OCI-LY7 (cell line): Measurements from ENCODE around the gene TMPRSS11B. TPM values are rescaled to one million over a fixed set of nuclear protein-coding genes. Genes with fewer than 3 reads are reported as not detected.

ENCODE experiments used
- BruUV-seq: library from RNA; stranded (reverse); fragments of 400-500 nt; replicated peaks from 2 replicates; lab custom pipeline; 2021; lab: Mats Ljungman, UMichigan
- CTCF ChIA-PET: fragments of 300-600 bp; sonication (Branson Sonifier 250); formaldehyde crosslinking; loops from one replicate; lab custom pipeline; 2022; ENCODE audit warnings: antibody characterized with exemption; ENCODE audit not compliant: unreplicated experiment; lab: Charles Lee
- POLR2A ChIA-PET: fragments of 300-600 bp; sonication (Branson Sonifier 250); formaldehyde crosslinking; loops from one replicate; lab custom pipeline; 2022; ENCODE audit warnings: antibody characterized with exemption; lab: Charles Lee
- DNase-seq: peaks from one replicate; pipeline ENCODE4 v3.0.0-alpha.2; 2015; ENCODE audit warnings: low spot score
- H2AFZ ChIP-seq: fragments of 200-600 bp; sonication (generic), shearing (Covaris generic); 2 replicates; pipeline ENCODE4 v1.6.1; 2014; ENCODE audit warnings: mild to moderate bottlenecking, antibody characterized with exemption, low read length, moderate library complexity
- H3K27ac ChIP-seq: fragments of 200-600 bp; sonication (generic); 2 replicates; pipeline ENCODE4 v1.5.1; 2014; ENCODE audit warnings: mixed run types, low read depth, mild to moderate bottlenecking, moderate library complexity, low read length, inconsistent platforms; ENCODE audit not compliant: poor library complexity, severe bottlenecking
- H3K36me3 ChIP-seq: fragments of 200-600 bp; sonication (generic); 2 replicates; pipeline ENCODE4 v1.6.1; 2014; ENCODE audit warnings: mild to moderate bottlenecking, antibody characterized with exemption, low read length, moderate library complexity, mixed read lengths; ENCODE audit not compliant: insufficient read depth
- H3K4me1 ChIP-seq: fragments of 200-600 bp; sonication (generic); 2 replicates; pipeline ENCODE4 v1.5.1; 2014; ENCODE audit warnings: mild to moderate bottlenecking, low read length; ENCODE audit not compliant: insufficient read depth, poor library complexity, severe bottlenecking
- H3K4me2 ChIP-seq: fragments of 200-600 bp; sonication (generic); 2 replicates; pipeline ENCODE4 v1.6.1; 2014; ENCODE audit warnings: mild to moderate bottlenecking, low read length
- H3K4me3 ChIP-seq: fragments of 200-600 bp; sonication (generic); 2 replicates; pipeline ENCODE4 v1.5.1; 2014; ENCODE audit warnings: mild to moderate bottlenecking, low read depth, low read length; ENCODE audit not compliant: poor library complexity, severe bottlenecking
- H3K79me2 ChIP-seq: fragments of 200-600 bp; sonication (generic); 2 replicates; pipeline ENCODE4 v1.6.1; 2016; ENCODE audit warnings: low read depth, mild to moderate bottlenecking, low read length, moderate library complexity, mixed read lengths; ENCODE audit not compliant: insufficient read depth
- H3K9me2 ChIP-seq: fragments of 200-600 bp; sonication (generic); 2 replicates; pipeline ENCODE4 v1.6.1; 2016; ENCODE audit warnings: mild to moderate bottlenecking, low read length, mixed read lengths; ENCODE audit not compliant: insufficient read depth
- H3K9me3 ChIP-seq: fragments of 200-600 bp; sonication (generic); 2 replicates; pipeline ENCODE4 v1.6.1; 2014; ENCODE audit warnings: mild to moderate bottlenecking, mixed run types, low read length, mixed read lengths
- H4K20me1 ChIP-seq: fragments of 200-600 bp; sonication (generic); 2 replicates; pipeline ENCODE4 v1.6.1; 2014; ENCODE audit warnings: mild to moderate bottlenecking, antibody characterized with exemption, low read length, moderate library complexity, mixed read lengths; ENCODE audit not compliant: insufficient read depth
- CTCF ChIP-seq: fragments of 200-600 bp; sonication (generic); conservative IDR thresholded peaks from 2 replicates; pipeline ENCODE4 v1.5.1; 2014; ENCODE audit warnings: mild to moderate bottlenecking, antibody characterized with exemption, low read length, moderate library complexity, mixed read lengths
- EZH2phosphoT487 ChIP-seq: fragments of 200-600 bp; sonication (generic); IDR thresholded peaks from 2 replicates; pipeline ENCODE4 v1.6.1; 2018; ENCODE audit warnings: low read depth, borderline replicate concordance, mild to moderate bottlenecking, mixed run types, antibody characterized with exemption, low read length, moderate library complexity, mixed read lengths
- intact Hi-C: fragments of 100-400 bp; cut with micrococcal nuclease; formaldehyde crosslinking; loops from one replicate; pipeline ENCODE4 v1.10.0; 2022; ENCODE audit not compliant: unreplicated experiment
- total RNA-seq, 2 experiments: library from RNA; depleted of rRNA in 1 of 2; stranded (reverse); fragments of >200 nt in 1 of 2; shearing (Covaris generic) in 1 of 2; gene quantifications; 2 replicates each; pipeline ENCODE4 v1.2.3, GENCODE V29; 2014 to 2022

The TMPRSS11B gene
- total RNA-seq, 2 experiments from 2014 or later, result not detected

GRCh38 chr4:68240620-68241019 lies 4.9 kb downstream of the TMPRSS11B start:
- Histone ChIP-seq H3K36me3 (no peaks in the 10 kb centered on the region), H3K4me1 (no peaks in the 10 kb centered on the region), H3K27ac (no peak overlapping the region), H3K9me3 (no peaks in the 10 kb centered on the region), H3K4me3 (no peak overlapping the region), H4K20me1 (no peaks in the 10 kb centered on the region), H3K79me2 (no peaks in the 10 kb centered on the region), H3K9me2 (no peaks in the 10 kb centered on the region), H2AFZ (no peak overlapping the region), H3K4me2 (no peak overlapping the region)
- POLR2A ChIA-PET, result interaction anchor here (1.0 to 1.7 kb wide), 3 partner anchors 13 to 71 kb away, joined by 3 to 8 read pairs (median 3); no protein-coding TSS in a partner anchor
- CTCF ChIA-PET, result no interaction called here
- no TSS peak for BruUV-seq
- DNase-seq, result no peak
- intact Hi-C loops, result no loop called here
- TF ChIP-seq EZH2phosphoT487 (no peak), CTCF (no peak)

- POLR2A ChIA-PET, result interaction anchor here (0.5 kb wide), 1 partner anchor 445 kb away, joined by 3 read pairs; no protein-coding TSS in a partner anchor
These were observed 16.9 kb downstream of the TMPRSS11B start for GRCh38 chr4:68228568-68228967.

More at GRCh38 chr4:68228568-68228967, 16.9 kb downstream of the TMPRSS11B start:
- TF ChIP-seq EZH2phosphoT487 (no peak), CTCF (no peak)
- H3K27ac ChIP-seq, result no peak overlapping the region
- CTCF ChIA-PET, result no interaction called here
- H4K20me1 ChIP-seq, result no peaks in the 10 kb centered on the region
- no peaks in the 10 kb centered on the region for H3K4me1 ChIP-seq
- no peak for DNase-seq
- no peaks in the 10 kb centered on the region for H3K9me3 ChIP-seq
- no peaks in the 10 kb centered on the region; the same call in 1 of the 2 replicates for H3K9me2 ChIP-seq
- intact Hi-C loops, result no loop called here
- no peaks in the 10 kb centered on the region for H3K36me3 ChIP-seq
- no TSS peak for BruUV-seq
- no peaks in the 10 kb centered on the region for H3K79me2 ChIP-seq
- H3K4me3 ChIP-seq, result no peak overlapping the region
- H2AFZ ChIP-seq, result no peak overlapping the region
- no peak overlapping the region for H3K4me2 ChIP-seq
